NCI-H460 (cell line): ENCODE data around the gene MAN1C1. TPM values are rescaled to one million over a fixed set of nuclear protein-coding genes. Genes with fewer than 3 reads are reported as not detected.
"Not testable (repeated sequence)": the region's sequence is repeated elsewhere in the genome, so short reads cannot be mapped to it uniquely, and the experiment has no call there.

ENCODE experiments used
- DNase-seq: peaks from one replicate; pipeline ENCODE4 v3.0.0-alpha.2; 2016; ENCODE audit warnings: low read depth; ENCODE audit errors: extremely low read depth
- total RNA-seq: library from RNA; depleted of rRNA; stranded (reverse); fragments of >200 nt; shearing (Covaris generic); gene quantifications from 2 replicates; pipeline ENCODE4 v1.2.3, GENCODE V29; 2014

Gene MAN1C1
- total RNA-seq, 1 experiment from 2014 or later = 0.10 TPM

- DNase-seq = no peak
Observed at GRCh38 chr1:25651824-25652741, 35.5 kb downstream of the MAN1C1 start.

GRCh38 chr1:25653558-25653957, 37.0 kb downstream of the MAN1C1 start:
- DNase-seq = no peak

- no peak for DNase-seq
Observed at GRCh38 chr1:25654109-25654660, 37.6 kb downstream of the MAN1C1 start.

GRCh38 chr1:25657121-25657882, 40.7 kb downstream of the MAN1C1 start:
- no peak for DNase-seq

- no peak for DNase-seq
Observed at GRCh38 chr1:25657883-25658760, 41.5 kb downstream of the MAN1C1 start.

- no peak for DNase-seq
Observed at GRCh38 chr1:25658791-25659431, 42.3 kb downstream of the MAN1C1 start.

- DNase-seq = no peak
Observed at GRCh38 chr1:25661043-25661815, 44.6 kb downstream of the MAN1C1 start.

GRCh38 chr1:25662061-25662460, 45.5 kb downstream of the MAN1C1 start:
- DNase-seq = no peak

- not testable (repeated sequence) for DNase-seq
Observed at GRCh38 chr1:25662959-25663358, 46.4 kb downstream of the MAN1C1 start.

- DNase-seq = no peak
Observed at GRCh38 chr1:25664357-25665199, 48.0 kb downstream of the MAN1C1 start.

- DNase-seq = no peak
Observed at GRCh38 chr1:25666460-25666859, 49.9 kb downstream of the MAN1C1 start.

GRCh38 chr1:25668931-25669573, 52.5 kb downstream of the MAN1C1 start:
- no peak for DNase-seq

GRCh38 chr1:25669781-25670567, 53.4 kb downstream of the MAN1C1 start:
- DNase-seq = no peak

GRCh38 chr1:25671929-25672328, 55.3 kb downstream of the MAN1C1 start:
- no peak for DNase-seq

- DNase-seq = no peak
Observed at GRCh38 chr1:25672763-25673409, 56.3 kb downstream of the MAN1C1 start.

- no peak for DNase-seq
Observed at GRCh38 chr1:25673456-25673855, 56.9 kb downstream of the MAN1C1 start.
